ENCODE results near the gene POU2AF3.
"Not testable (repeated sequence)": the region's sequence is repeated elsewhere in the genome, so short reads cannot be mapped to it uniquely, and the experiment has no call there.

The POU2AF3 gene

DNA sequence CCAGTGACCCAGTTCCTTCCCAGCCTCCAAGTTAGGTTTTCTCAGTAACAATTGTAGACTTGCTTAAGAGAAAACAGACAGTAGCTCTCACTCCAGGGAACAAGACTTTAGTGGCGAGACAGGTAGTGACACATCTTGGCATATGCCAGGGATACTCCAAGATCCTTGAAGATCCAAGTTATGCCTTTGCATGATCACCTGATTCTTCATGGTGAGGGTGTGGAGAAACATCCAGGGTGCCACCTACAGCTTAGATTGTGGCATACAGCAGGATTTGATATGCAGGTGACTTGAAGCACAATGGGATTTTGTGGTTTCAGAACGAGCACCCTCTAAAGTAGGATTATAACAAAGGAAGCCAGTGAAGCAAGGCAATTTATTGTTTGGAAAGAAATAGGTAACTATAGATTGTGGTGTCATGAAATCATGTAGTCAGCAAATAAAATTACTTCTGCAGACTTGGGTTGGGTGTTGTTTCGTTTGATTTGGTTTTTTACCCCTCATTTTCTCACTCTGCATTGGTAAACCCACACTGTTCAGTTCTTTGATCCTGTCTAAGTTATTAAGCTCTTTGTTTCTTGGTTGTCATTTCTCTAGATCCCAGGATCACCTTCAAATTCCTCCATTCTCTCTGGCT, 9.2 kb downstream of the POU2AF3 start:
- DNase-seq (ENCODE audit: insufficient read length, low spot score) (no peak), FAIRE-seq (no peak)
- no peak for TF ChIP-seq POLR2A (IDR thresholded peaks at IDR 0.05; ENCODE audit: low read depth, low read length)

DNA sequence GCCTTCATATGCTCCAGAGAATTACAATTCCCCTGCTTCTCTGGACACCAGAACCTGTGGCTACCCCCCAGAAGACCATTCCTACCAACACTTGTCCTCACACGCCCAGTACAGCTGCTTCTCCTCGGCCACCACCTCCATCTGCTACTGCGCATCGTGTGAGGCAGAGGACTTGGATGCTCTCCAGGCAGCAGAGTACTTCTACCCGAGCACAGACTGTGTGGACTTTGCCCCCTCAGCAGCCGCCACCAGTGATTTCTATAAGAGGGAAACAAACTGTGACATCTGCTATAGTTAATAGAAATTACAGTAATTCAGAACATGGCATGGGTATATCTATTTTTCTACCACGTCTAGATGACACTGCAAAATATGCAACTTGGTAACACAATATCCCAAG, 9.8 kb downstream of the POU2AF3 start:
- no peak for FAIRE-seq

GRCh38 chr11:111309215-111309915, 11.0 kb downstream of the POU2AF3 start:
- no peak for DNase-seq (ENCODE audit: insufficient read length, low spot score)
- FAIRE-seq, result no peak
- TF ChIP-seq POLR2A (IDR thresholded peaks at IDR 0.05; ENCODE audit: low read depth, low read length), result no peak

More for the DNA sequence above, 9.8 kb downstream of the POU2AF3 start:
- no peak for DNase-seq (ENCODE audit: insufficient read length, low spot score)
- no peak for TF ChIP-seq POLR2A (IDR thresholded peaks at IDR 0.05; ENCODE audit: low read depth, low read length)

DNA sequence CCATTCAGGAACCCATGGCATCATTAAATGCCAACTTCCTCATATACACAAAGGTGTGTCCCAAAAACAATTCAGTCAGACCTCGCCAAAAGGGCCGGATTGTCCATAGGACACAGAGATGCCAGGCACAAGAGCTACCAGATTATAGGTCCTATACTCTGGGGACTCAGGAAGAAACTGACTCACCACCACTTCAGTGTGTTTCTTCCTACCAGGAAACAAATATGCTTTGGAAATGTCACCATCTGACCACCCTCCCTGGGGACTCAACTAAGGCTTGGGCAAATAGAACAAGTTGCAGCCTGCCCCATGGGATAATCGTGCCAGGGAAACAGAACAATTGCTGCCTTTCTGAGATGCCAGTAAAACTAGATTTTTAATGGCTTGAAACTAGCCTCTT, 11.7 kb downstream of the POU2AF3 start:
- TF ChIP-seq POLR2A (IDR thresholded peaks at IDR 0.05; ENCODE audit: low read depth, low read length), result no peak
- DNase-seq (ENCODE audit: insufficient read length, low spot score) (no peak), FAIRE-seq (no peak)

DNA sequence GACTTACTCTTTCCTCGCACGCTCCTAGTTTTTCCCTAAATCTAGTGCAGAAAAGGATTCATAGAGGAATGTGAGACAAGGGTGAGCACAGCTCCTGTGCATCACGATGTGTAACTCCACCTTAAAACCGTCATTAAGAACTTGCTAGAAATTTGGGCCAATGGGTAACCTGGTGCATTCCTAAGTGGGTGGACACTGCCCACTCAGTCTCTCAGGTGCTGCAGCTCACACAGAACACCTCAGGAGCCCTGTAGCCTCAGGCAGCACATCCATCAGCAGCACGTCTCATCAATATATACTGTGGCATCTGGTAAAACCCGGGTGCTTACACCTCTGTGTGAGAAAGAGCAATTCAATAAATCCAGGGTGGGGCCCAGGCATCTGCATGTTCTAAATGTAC, 12.4 kb downstream of the POU2AF3 start:
- no peak for TF ChIP-seq POLR2A (IDR thresholded peaks at IDR 0.05; ENCODE audit: low read depth, low read length)
- FAIRE-seq (no peak), DNase-seq (ENCODE audit: insufficient read length, low spot score) (no peak)

DNA sequence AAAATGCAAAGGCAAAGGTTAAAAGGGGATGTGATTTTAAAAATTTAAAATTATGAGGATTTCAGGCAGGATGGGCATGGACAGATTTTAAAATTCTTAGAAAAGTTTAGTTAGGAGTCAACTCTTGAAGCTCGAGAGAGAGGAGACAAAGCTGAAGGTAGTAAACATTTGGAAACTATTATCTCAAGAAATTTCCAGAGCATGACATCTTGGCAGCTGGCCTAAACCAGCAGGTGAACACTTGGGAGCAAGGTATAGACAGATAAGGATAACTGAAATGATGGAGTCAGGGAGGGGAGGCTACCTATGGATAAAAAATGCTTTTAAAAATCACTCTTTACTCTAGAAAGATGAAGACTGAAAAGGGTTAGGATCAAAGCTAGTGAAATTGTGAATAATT, 13.7 kb downstream of the POU2AF3 start:
- no peak for TF ChIP-seq POLR2A (IDR thresholded peaks at IDR 0.05; ENCODE audit: low read depth, low read length)
- DNase-seq (ENCODE audit: insufficient read length, low spot score), result no peak

DNA sequence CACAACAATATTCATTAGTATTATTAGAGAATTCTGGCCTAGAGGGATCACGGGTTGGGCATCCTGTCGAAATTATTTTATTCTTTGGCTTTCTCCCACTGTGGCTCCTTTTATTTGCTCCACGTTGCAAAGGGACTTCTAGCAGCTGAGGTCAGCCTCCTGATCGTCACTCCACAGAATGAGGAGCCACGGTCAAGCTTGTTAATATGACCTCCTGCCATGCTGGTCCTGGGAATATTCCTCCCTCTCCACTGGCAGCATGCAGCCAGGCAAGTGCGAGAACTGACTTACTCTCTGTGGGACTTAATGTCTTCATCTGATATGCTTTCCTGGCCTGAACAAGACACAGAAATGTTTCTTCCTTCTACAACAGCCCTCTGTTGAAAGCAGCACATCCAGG, 20.9 kb downstream of the POU2AF3 start:
- FAIRE-seq, result no peak
- TF ChIP-seq POLR2A (IDR thresholded peaks at IDR 0.05; ENCODE audit: low read depth, low read length), result no peak
- no peak for DNase-seq (ENCODE audit: insufficient read length, low spot score)

More for the DNA sequence above, 13.7 kb downstream of the POU2AF3 start:
- no peak for FAIRE-seq

GRCh38 chr11:111320199-111320598, 21.9 kb downstream of the POU2AF3 start:
- DNase-seq (ENCODE audit: insufficient read length, low spot score); FAIRE-seq: not testable (repeated sequence)

DNA sequence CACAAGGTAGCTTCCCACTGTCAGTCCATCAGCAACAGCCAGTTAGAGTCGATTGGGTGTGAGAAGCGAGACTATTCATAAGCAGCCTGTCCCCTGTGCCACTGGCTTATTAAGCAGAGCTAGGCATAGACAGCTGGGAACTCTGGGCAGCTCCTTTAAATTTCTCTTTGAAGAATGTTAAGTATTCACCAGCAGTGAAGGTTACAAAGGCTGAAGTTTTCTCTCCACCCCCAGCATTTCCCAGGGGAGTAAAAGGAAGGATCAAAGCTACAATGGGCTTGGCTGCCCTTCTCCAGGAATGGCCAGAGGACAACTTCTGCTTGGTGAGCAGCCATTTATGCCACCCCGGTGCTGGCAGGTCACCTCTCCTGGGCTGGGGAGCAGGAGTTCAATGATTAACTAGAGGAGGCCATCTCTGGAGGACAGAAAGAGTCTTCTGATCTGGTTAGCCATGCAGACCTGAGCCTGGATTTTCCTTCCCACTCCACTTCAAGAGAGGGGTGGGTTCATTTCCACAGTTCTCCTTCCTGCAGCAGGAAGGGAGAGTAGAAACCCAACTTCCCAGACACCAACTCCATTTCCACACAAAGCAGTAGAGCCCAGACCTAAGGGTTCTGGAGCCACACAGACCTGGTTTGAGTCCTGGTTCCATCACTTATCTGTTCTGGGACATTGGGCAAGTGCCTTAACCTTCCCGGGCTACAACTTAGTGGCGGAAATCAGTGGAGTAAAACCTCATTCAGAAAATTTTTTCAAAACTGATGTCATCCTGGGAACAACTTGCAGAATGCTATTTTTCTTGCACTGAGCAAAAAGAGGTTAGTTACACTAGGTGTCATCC, 22.6 kb downstream of the POU2AF3 start:
- DNase-seq (ENCODE audit: insufficient read length, low spot score), result no peak
- TF ChIP-seq POLR2A (IDR thresholded peaks at IDR 0.05; ENCODE audit: low read depth, low read length), result no peak
- no peak for FAIRE-seq

DNA sequence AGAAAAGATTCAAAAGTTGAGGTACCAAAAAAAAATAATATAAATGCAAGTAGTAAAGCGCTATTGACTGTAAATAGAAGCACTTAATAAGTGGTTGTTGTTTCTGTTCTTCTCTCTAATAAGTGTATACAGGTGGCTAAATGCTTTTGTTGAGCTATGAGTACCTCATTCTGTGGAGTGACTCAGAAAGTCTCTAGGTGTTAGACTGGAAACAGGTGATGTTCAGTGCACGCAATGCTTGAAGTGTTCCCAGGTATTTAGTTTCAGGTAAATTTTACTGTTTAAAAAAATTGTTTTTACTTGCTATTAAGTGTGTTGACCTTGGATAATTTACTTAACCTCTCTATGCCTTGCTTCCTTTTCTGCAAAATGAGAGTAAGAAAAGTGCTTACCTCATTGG, 24.2 kb downstream of the POU2AF3 start:
- FAIRE-seq, result no peak
- DNase-seq (ENCODE audit: insufficient read length, low spot score), result no peak

GRCh38 chr11:111324277-111324720, 26.0 kb downstream of the POU2AF3 start:
- FAIRE-seq (no peak), DNase-seq (ENCODE audit: insufficient read length, low spot score) (no peak)
- TF ChIP-seq POLR2A (IDR thresholded peaks at IDR 0.05; ENCODE audit: low read depth, low read length), result no peak

More for the DNA sequence above, 24.2 kb downstream of the POU2AF3 start:
- no peak for TF ChIP-seq POLR2A (IDR thresholded peaks at IDR 0.05; ENCODE audit: low read depth, low read length)

- FAIRE-seq (no peak), DNase-seq (ENCODE audit: insufficient read length, low spot score) (no peak)
- TF ChIP-seq POLR2A (IDR thresholded peaks at IDR 0.05; ENCODE audit: low read depth, low read length), result no peak
Observed at GRCh38 chr11:111325259-111325658, 26.9 kb downstream of the POU2AF3 start.

DNA sequence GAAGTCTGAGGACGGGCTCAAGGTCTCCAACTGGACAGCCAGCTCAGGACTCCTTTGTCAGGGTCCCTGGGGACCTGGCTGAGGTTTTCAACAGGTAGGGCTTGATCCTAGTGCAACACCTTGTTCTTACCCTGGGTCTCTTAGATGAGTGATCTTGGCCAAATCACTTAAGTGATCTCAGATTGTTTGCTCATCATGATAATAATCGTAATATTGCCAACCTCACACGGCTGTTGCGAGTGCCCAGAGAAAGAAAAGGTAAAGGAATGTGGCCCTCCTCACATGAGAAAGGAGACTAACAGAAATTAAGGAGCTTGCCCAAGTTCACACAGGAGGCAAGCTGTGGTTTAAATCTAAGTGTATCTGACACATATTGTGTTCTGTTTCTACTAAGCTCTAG, 28.5 kb downstream of the POU2AF3 start:
- TF ChIP-seq POLR2A (IDR thresholded peaks at IDR 0.05; ENCODE audit: low read depth, low read length), result no peak
- FAIRE-seq, result no peak
- DNase-seq (ENCODE audit: insufficient read length, low spot score), result no peak

DNA sequence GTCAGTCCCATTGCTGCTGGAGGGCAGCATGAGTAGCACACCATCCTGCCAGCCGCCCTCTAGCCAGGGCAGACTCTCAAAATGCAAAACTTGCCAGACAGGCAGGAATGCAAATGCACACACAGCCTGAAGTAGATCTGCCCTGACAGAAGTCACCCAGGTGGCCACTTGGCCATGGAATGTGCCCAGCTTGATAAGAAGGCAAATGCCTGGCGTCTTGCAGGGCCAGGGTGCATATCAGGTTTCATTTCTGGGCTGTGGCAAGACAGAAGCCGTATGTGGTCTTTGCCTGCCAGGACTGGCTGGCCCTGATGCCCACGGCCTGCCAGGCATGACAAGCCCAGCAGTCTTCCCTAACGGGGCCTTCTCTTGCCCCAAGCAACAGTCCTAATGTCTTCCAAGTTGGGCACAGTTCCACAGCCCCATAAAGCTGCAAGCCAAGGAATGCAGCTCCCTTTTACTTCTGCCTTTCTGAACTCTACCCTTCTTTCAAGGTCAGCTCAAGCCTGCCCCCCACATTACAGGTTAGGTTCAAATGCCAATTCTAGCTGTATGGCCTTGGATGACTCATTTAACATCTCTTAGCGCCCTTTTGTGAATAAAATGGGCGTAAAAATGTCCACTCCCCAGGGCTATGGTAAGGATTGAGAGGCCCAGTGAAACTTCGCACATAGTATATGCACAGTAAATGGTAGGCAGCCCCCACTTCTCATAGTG, 29.7 kb downstream of the POU2AF3 start:
- no peak for TF ChIP-seq POLR2A (IDR thresholded peaks at IDR 0.05; ENCODE audit: low read depth, low read length)
- no peak for FAIRE-seq
- no peak for DNase-seq (ENCODE audit: insufficient read length, low spot score)
